Lower lobe of right lung (tissue), 2 donors: ENCODE measurements around the gene ADAMTSL1. TPM values are rescaled to one million over a fixed set of nuclear protein-coding genes. Genes with fewer than 3 reads are reported as not detected.

Source experiments
- ATAC-seq, 2 donors: fragments of 200-7000 bp; cut with Tn5 transposase; one replicate each; pipeline ENCODE4 v1.9.1; 2020 to 2022; ENCODE audit warnings: mild to moderate bottlenecking in 2 of 2, moderate library complexity in 2 of 2
- DNase-seq: peaks from one replicate; pipeline ENCODE4 v3.0.0-alpha.2; 2020
- H3K27ac ChIP-seq: fragments of 200-600 bp; one replicate; pipeline ENCODE4 v1.8.0; 2022
- H3K27me3 ChIP-seq: fragments of 200-600 bp; one replicate; pipeline ENCODE4 v1.8.0; 2022; ENCODE audit warnings: low read depth
- H3K36me3 ChIP-seq: fragments of 200-600 bp; one replicate; pipeline ENCODE4 v1.8.0; 2022; ENCODE audit warnings: mild to moderate bottlenecking
- H3K4me1 ChIP-seq: fragments of 200-600 bp; one replicate; pipeline ENCODE4 v1.8.0; 2022
- H3K4me3 ChIP-seq: fragments of 200-600 bp; one replicate; pipeline ENCODE4 v1.8.0; 2022; ENCODE audit warnings: mild to moderate bottlenecking
- H3K9me3 ChIP-seq: fragments of 200-600 bp; one replicate; pipeline ENCODE4 v1.8.0; 2022
- intact Hi-C: fragments of 100-400 bp; cut with DNase I; formaldehyde crosslinking; loops from one replicate; pipeline ENCODE4 v1.11.0; 2022
- microRNA-seq: library from miRNA; unstranded; fragments of <30 nt; microRNA quantifications from one replicate; pipeline ENCODE4 v1.2.0, GENCODE V29; 2020; ENCODE audit warnings: borderline number of aligned reads
- total RNA-seq: library from RNA; stranded (reverse); fragmentation: NEBNext Ultra II Directional; extraction: Animal tissue kit (Norgen Biotek cat#: 25700); gene quantifications from one replicate; pipeline ENCODE4 v1.2.1, GENCODE V29; 2021
- TF ChIP-seq, protein P1 (sequence below): fragments of 200-600 bp; IDR thresholded peaks from one replicate; pipeline ENCODE4 v1.8.0; 2022; ENCODE audit warnings: antibody characterized with exemption, mild to moderate bottlenecking
- donor health status: DM: no; HTN: yes; CAD: no; lungs with severe emphysema.

ADAMTSL1 gene
- total RNA-seq, 1 donor from 2014 or later, result 3.7 TPM

GRCh38 chr9:18942801-18943200 is 468.8 kb downstream of the ADAMTSL1 start:
- Histone ChIP-seq H3K36me3 (no peaks in the 10 kb centered on the region), H3K27ac (no peak overlapping the region), H3K4me3 (no peak overlapping the region), H3K27me3 (no peaks in the 10 kb centered on the region), H3K4me1 (no peaks in the 10 kb centered on the region), H3K9me3 (no peaks in the 10 kb centered on the region)
- intact Hi-C loops, result no loop called here
- TF ChIP-seq, protein P1, sequence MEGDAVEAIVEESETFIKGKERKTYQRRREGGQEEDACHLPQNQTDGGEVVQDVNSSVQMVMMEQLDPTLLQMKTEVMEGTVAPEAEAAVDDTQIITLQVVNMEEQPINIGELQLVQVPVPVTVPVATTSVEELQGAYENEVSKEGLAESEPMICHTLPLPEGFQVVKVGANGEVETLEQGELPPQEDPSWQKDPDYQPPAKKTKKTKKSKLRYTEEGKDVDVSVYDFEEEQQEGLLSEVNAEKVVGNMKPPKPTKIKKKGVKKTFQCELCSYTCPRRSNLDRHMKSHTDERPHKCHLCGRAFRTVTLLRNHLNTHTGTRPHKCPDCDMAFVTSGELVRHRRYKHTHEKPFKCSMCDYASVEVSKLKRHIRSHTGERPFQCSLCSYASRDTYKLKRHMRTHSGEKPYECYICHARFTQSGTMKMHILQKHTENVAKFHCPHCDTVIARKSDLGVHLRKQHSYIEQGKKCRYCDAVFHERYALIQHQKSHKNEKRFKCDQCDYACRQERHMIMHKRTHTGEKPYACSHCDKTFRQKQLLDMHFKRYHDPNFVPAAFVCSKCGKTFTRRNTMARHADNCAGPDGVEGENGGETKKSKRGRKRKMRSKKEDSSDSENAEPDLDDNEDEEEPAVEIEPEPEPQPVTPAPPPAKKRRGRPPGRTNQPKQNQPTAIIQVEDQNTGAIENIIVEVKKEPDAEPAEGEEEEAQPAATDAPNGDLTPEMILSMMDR, result no peak
- DNase-seq, result no peak
- ATAC-seq, result no peak

DNA sequence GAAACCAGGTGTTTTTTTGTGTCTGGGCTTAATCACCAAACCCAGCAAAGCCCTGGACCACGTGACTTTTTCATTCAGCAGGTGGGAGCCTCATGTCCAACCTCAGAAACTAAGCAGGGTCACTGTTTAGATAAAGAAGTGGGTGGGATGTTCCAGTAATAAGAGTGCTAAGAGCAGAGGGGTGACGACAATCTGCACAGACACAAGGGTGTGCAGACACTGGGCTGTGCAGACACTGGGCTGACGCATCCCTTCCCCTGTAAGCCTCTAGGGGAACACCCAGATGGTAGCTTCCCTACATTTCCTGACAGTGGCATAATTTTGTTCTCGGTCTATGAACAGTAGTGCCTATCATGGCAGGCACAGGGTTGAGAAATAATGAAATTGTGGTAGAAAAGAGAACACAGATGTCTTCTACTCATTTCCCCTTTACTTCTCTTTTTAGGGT is 474.0 kb downstream of the ADAMTSL1 start:
- Histone ChIP-seq H3K27me3 (no peaks in the 10 kb centered on the region), H3K9me3 (no peaks in the 10 kb centered on the region), H3K27ac (no peak overlapping the region), H3K4me1 (no peaks in the 10 kb centered on the region), H3K4me3 (no peak overlapping the region), H3K36me3 (no peaks in the 10 kb centered on the region)
- TF ChIP-seq, protein P1, result no peak
- ATAC-seq (peak; percentile 61 to 83), DNase-seq (no peak)
- intact Hi-C loops, result no loop called here

DNA sequence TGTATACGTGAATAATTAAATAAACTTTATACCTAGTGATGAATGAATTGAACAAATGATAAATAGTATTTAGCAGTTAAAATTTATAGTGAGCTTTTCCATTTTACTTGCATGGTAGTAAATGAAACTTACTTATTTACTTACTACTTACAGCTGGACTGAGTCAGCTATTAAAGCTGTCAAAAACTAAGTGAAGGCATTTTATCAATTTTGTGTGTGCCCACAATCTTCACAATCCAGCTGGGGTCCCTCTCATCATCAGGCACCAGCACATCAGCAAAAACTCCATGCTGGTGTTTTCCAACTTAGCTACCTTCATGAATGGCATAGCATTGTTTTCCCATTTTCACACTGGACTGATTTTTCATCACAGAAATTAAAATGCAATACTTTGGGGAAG is 478.0 kb downstream of the ADAMTSL1 start:
- no peak for ATAC-seq
- no peak overlapping the region for H3K27ac ChIP-seq
- H3K9me3 ChIP-seq, result no peaks in the 10 kb centered on the region
- no peaks in the 10 kb centered on the region for H3K36me3 ChIP-seq
- H3K4me1 ChIP-seq, result no peaks in the 10 kb centered on the region
- H3K27me3 ChIP-seq, result no peaks in the 10 kb centered on the region
- intact Hi-C loops, result no loop called here
- no peak for DNase-seq
- H3K4me3 ChIP-seq, result no peak overlapping the region
- TF ChIP-seq, protein P1, result no peak

DNA sequence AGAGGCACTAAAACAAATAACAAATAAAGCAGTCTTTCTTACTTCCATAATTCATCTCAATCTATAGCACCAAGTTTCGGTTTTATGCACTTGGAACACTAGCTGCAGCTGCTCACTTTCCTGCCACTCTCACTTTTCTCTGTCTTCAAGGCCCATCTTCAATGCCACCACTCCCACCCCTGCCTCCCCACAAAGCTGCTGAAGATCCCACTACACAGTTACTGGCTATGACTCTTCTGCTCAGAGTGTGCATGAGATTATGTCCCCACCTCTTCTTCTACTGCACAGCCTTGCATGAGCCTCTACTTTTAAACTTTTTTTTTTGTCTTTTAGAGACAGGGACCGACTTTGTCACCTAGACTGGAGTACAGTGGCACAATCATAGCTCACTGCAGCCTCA is 481.7 kb downstream of the ADAMTSL1 start:
- DNase-seq (no peak), ATAC-seq (no peak)
- TF ChIP-seq, protein P1, result no peak
- H3K9me3 ChIP-seq, result no peaks in the 10 kb centered on the region
- H3K4me1 ChIP-seq, result no peaks in the 10 kb centered on the region
- H3K36me3 ChIP-seq, result no peaks in the 10 kb centered on the region
- H3K27ac ChIP-seq, result no peak overlapping the region
- intact Hi-C loops, result no loop called here
- no peaks in the 10 kb centered on the region for H3K27me3 ChIP-seq
- H3K4me3 ChIP-seq, result no peak overlapping the region

Small RNAs within 50 kb of the gene (microRNA-seq; reads per million reads assigned to microRNA genes)
- not detected for gene MIR3152
